ENCODE measurements around the gene CYP8B1.
A peak's percentile ranks its signal among the peaks of the same experiment; 100 is the strongest.

CYP8B1 gene

GRCh38 chr3:42830437-42831320 is 45.0 kb downstream of the CYP8B1 start:
- Mint-ChIP-seq H3K4me3 (peak overlapping the region; percentile 12), H3K27me3 (ENCODE audit: low read depth, poor library complexity) (no peaks in the 10 kb centered on the region), H3K36me3 (ENCODE audit: low read depth) (no peaks in the 10 kb centered on the region), H3K4me1 (peaks cover 17% of the 10 kb centered on the region), H3K27ac (no peak overlapping the region), H3K9me3 (no peaks in the 10 kb centered on the region)
- no peak for DNase-seq
- TF ChIP-seq, protein P1, sequence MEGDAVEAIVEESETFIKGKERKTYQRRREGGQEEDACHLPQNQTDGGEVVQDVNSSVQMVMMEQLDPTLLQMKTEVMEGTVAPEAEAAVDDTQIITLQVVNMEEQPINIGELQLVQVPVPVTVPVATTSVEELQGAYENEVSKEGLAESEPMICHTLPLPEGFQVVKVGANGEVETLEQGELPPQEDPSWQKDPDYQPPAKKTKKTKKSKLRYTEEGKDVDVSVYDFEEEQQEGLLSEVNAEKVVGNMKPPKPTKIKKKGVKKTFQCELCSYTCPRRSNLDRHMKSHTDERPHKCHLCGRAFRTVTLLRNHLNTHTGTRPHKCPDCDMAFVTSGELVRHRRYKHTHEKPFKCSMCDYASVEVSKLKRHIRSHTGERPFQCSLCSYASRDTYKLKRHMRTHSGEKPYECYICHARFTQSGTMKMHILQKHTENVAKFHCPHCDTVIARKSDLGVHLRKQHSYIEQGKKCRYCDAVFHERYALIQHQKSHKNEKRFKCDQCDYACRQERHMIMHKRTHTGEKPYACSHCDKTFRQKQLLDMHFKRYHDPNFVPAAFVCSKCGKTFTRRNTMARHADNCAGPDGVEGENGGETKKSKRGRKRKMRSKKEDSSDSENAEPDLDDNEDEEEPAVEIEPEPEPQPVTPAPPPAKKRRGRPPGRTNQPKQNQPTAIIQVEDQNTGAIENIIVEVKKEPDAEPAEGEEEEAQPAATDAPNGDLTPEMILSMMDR (IDR thresholded peaks at IDR 0.05) = peak; percentile 46

GRCh38 chr3:42829628-42830436 is 45.8 kb downstream of the CYP8B1 start:
- Mint-ChIP-seq H3K27ac (no peak overlapping the region), H3K9me3 (no peaks in the 10 kb centered on the region), H3K4me1 (peaks cover 17% of the 10 kb centered on the region), H3K36me3 (ENCODE audit: low read depth) (no peaks in the 10 kb centered on the region), H3K27me3 (ENCODE audit: low read depth, poor library complexity) (no peaks in the 10 kb centered on the region), H3K4me3 (no peak overlapping the region)
- no peak for DNase-seq
- TF ChIP-seq, protein P1 (IDR thresholded peaks at IDR 0.05) = no peak

- peaks cover 17% of the 10 kb centered on the region for H3K4me1 Mint-ChIP-seq
- DNase-seq = no peak
- TF ChIP-seq, protein P1 (IDR thresholded peaks at IDR 0.05) = no peak
- no peak overlapping the region for H3K27ac Mint-ChIP-seq
- peaks cover 4% of the 10 kb centered on the region for H3K36me3 Mint-ChIP-seq (ENCODE audit: low read depth)
- no peak overlapping the region for H3K4me3 Mint-ChIP-seq
- H3K9me3 Mint-ChIP-seq = no peaks in the 10 kb centered on the region
- H3K27me3 Mint-ChIP-seq (ENCODE audit: low read depth, poor library complexity) = no peaks in the 10 kb centered on the region
Measured at GRCh38 chr3:42829083-42829627, 46.5 kb downstream of the CYP8B1 start.

DNA sequence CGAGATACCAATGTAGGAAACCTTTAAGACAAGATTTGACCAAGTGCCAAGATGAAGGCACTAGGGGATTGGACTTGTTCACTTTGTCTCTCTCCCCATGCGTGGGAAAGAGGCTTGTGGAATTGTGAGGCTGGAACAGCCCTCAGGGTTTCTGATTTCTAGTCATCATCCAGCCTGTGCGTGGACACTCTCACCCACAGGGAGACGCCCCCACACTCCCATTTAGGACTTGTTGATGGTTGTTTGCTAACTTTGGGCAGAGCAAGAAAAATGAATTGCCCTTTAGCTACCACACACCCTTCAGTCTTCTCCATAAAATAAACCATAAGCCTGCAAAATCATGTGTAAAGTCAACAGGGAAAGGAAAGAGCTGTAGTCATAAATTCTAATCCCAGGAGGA is 48.0 kb downstream of the CYP8B1 start:
- Mint-ChIP-seq H3K9me3 (no peaks in the 10 kb centered on the region), H3K27me3 (ENCODE audit: low read depth, poor library complexity) (no peaks in the 10 kb centered on the region), H3K4me3 (no peak overlapping the region), H3K4me1 (peaks cover 26% of the 10 kb centered on the region), H3K36me3 (ENCODE audit: low read depth) (peaks cover 4% of the 10 kb centered on the region), H3K27ac (no peak overlapping the region)
- TF ChIP-seq, protein P1 (IDR thresholded peaks at IDR 0.05) = no peak
- DNase-seq = no peak

DNA sequence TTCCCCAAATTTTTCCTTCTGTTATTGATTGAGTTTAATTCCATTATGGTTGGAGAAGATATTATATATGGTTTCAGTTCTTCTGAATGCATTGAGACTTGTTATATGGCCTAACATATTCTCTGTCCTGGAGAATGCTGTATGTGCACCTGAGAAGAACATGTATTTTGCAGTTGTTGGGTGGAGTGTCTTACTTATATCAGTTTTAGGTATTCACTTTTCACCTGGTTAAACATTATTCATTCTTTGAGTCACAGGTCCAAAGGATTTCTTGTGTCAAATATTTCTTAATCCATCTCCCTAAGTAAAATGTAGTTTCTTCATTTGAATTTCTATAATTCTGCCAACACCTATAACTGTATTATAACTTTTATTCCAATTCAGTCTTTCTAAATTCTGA is 48.7 kb downstream of the CYP8B1 start:
- H3K27me3 Mint-ChIP-seq (ENCODE audit: low read depth, poor library complexity) = no peaks in the 10 kb centered on the region
- H3K9me3 Mint-ChIP-seq = no peaks in the 10 kb centered on the region
- peaks cover 4% of the 10 kb centered on the region for H3K36me3 Mint-ChIP-seq (ENCODE audit: low read depth)
- TF ChIP-seq, protein P1 (IDR thresholded peaks at IDR 0.05) = no peak
- peaks cover 27% of the 10 kb centered on the region for H3K4me1 Mint-ChIP-seq
- DNase-seq = no peak
- no peak overlapping the region for H3K27ac Mint-ChIP-seq
- H3K4me3 Mint-ChIP-seq = no peak overlapping the region

Measured in nephron progenitor cell (in vitro differentiated cells).